Stimulated activated CD4-positive, alpha-beta T cell treated with anti-CD3 and anti-CD28 coated beads, Interleukin-4, amount 100 ng/mL, for 48 hours (primary cell): ENCODE results near the gene METTL14.

Source experiments
- DNase-seq, 2 donors: peaks; one replicate each; pipeline ENCODE4 v3.0.0-alpha.2; 2020; ENCODE audit warnings: low read depth in 2 of 2

METTL14 gene

DNA sequence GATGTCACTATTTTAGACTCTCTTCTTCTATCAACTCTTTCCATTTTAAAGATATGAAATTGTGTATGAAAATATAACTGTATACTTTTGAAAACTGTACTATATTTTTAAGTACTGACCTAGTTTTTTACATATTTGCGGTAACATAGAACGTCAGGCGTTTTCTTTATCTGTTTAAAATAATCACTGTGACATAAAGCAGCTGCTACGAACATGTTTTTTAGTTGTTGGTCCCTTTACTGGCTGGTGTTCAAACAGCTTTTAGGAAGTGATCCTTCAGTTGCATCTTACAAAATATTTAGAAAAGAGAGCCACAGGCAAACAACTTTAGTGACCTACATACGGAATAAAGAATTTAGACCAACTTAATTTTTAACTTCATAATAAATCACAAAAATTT is 73.1 kb downstream of the METTL14 start:
- no peak for DNase-seq

DNA sequence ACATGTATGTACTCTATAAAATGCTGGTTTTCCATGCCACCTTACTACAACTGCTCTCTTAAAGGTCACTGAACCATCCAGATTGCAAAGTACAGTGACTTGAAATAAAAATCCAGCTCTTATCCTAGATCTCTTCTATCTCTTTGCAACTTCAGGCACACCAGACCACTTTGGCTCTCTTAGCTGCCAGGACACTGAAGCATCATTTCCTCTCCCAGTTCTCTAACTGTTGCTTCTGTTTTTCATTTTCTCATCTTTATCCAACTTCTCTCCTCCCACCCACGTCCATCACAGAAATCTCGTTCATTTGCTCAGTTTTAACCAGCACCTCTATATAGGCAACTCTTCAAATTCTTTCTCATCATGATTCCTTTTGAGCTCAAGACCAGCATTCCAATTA is 74.3 kb downstream of the METTL14 start:
- DNase-seq = no peak

DNA sequence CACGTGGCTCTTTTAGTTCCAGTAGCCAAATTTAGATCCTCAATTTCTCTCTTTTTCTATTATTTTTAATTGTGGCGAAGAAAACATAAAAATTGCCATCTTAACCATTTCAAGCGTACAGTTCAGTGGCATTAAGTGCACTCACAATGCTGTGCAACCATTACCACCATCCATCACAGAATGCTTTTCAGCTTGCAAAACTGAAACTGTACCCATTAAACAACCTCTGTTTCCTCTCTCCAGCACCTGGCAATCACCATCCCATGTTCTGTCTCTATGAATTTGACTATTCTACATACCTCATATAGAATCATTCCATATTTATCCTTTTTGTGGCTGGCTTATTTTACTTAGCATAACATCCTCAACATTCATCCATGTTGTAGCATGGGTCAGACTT is 74.9 kb downstream of the METTL14 start:
- DNase-seq = no peak

DNA sequence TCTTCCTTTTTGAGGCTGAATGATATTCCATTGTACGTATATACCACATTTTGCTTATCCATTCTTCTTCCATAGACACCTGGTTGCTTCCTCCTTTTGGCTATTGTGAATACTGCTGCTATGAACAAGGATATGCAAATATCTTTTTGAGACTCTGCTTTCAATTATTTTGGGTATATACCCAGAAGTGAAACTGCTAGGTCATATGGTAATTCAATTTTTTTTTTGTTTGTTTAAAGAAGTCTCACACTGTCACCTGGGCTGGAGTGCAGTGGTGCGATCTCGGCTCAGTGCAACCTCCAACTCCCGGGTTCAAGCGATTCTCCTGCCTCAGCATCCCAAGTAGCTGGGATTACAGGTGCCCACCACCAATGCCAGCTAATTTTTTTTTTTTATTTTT is 75.3 kb downstream of the METTL14 start:
- DNase-seq = no peak

DNA sequence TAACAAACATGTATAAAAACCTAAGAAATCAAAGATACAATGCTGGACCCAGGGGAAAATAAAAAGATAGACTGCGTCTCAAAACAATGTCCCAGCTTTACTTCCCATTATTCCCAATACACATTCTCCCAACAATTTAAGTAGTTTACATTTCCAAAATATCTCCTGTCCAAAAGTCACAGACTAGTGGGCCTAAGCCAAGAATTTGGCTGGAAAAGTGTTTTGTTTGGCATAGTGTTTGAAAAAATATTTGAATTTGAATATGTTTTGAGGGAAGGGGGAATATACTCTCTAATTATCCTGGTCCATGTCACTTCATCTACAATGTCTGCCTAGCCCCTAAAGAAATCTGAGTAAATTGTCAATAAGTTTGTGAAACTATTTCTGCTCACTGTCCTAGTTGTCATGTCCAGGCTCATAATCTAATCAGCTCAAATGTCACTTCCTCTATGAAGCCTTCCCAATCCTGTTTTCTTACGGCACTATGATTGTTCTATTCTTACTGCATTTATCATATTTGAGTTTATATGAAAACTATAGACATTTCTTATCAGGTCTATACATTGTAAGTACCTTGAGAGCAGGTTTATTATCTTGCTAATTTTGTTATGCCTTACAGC is 76.3 kb downstream of the METTL14 start:
- DNase-seq = no peak

DNA sequence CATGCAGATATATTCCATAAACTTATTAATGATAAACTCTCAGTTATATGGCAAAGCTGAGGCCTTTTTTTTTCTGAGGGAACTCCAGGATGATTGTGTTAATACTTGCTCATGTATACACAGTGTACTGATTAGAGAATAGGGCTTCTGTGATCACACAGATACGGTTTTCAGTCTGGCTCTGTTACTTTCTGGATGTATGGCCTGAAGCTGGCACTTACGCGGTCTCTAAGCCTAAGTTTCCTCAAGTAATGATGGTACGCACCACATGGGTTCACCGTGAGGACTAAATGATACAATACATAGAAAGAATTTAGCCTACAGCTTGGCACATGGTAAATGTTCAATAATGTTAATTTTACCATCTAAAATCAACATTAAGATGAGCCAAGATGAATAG is 77.0 kb downstream of the METTL14 start:
- no peak for DNase-seq

DNA sequence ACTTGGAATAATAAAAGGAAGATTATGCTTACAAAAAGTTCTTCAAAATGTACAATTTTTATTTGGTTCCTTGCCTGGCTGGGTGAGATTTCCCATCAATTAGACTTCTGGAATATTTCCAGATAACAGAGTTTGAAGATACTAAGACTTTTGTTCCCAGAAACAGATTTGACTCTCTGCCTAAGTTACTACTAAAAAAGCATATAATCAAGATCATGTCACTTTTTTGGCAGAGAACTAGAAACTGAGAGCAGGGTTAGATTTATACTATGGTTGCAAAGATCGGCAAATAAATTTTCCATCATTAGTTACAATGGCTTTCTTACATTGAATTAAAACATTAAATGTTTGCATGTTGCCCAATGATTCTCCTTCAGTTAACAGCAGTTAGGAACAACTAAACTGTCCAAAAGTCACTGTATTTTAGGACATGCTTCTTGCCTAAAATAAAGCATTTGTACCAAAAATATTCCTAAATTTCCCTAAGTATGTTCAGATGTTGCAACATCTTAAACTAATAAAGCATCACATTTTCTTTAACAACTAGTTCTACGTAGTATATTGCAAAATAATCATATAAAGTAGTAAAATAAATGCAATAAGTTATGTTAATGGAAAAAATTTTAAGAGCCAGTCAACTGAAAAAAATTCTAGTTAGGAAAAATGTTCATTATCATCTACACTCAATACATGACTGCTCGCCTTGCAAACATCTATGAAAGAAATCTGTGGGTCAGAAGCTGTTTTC is 77.7 kb downstream of the METTL14 start:
- no peak for DNase-seq
